Trophoblast cell (in vitro differentiated cells and primary cell): ENCODE measurements around the gene POU4F2.
A peak's percentile ranks its signal among the peaks of the same experiment; 100 is the strongest.

Source experiments
- DNase-seq, 2 donors: peaks; one replicate each; pipeline ENCODE4 v3.0.0-alpha.2; 2016
- H2AFZ ChIP-seq: 2 replicates; pipeline ENCODE4 v1.6.1; 2013; ENCODE audit warnings: low read length, moderate library complexity, mild to moderate bottlenecking; ENCODE audit not compliant: insufficient read depth, poor library complexity
- H2AK5ac ChIP-seq: 2 replicates; pipeline ENCODE4 v1.6.1; 2013; ENCODE audit warnings: mild to moderate bottlenecking, low read length
- H2BK120ac ChIP-seq: 2 replicates; pipeline ENCODE4 v1.6.1; 2013; ENCODE audit warnings: low read length, mild to moderate bottlenecking, moderate library complexity; ENCODE audit not compliant: insufficient read depth, poor library complexity
- H2BK12ac ChIP-seq: 2 replicates; pipeline ENCODE4 v1.6.1; 2013; ENCODE audit warnings: mild to moderate bottlenecking, low read length, moderate library complexity
- H2BK5ac ChIP-seq: 2 replicates; pipeline ENCODE4 v1.6.1; 2013; ENCODE audit warnings: low read length, low read depth, moderate library complexity, mild to moderate bottlenecking; ENCODE audit not compliant: poor library complexity
- H3K14ac ChIP-seq: 2 replicates; pipeline ENCODE4 v1.6.1; 2013; ENCODE audit warnings: mild to moderate bottlenecking, low read length
- H3K18ac ChIP-seq: 2 replicates; pipeline ENCODE4 v1.6.1; 2013; ENCODE audit warnings: mild to moderate bottlenecking, low read length
- H3K23ac ChIP-seq: 2 replicates; pipeline ENCODE4 v1.6.1; 2013; ENCODE audit warnings: low read length
- H3K27ac ChIP-seq: 2 replicates; pipeline ENCODE4 v1.5.1; 2013; ENCODE audit warnings: low read depth, mild to moderate bottlenecking, inconsistent platforms, low read length, moderate library complexity
- H3K27me3 ChIP-seq: 2 replicates; pipeline ENCODE4 v1.6.1; 2013; ENCODE audit warnings: inconsistent platforms, mild to moderate bottlenecking, low read length, moderate library complexity; ENCODE audit not compliant: insufficient read depth
- H3K36me3 ChIP-seq, 2 experiments: 1 replicate in 1 of 2; 2 replicates in 1 of 2; pipeline ENCODE4 v1.6.1; 2013; ENCODE audit warnings: low read length in 2 of 2, mild to moderate bottlenecking in 2 of 2, moderate library complexity in 1 of 2; ENCODE audit not compliant: insufficient read depth in 2 of 2, control insufficient read depth in 1 of 2
- H3K4ac ChIP-seq: 2 replicates; pipeline ENCODE4 v1.6.1; 2013; ENCODE audit warnings: low read depth, mild to moderate bottlenecking, low read length, moderate library complexity
- H3K4me1 ChIP-seq, 2 experiments: 1 replicate in 1 of 2; 2 replicates in 1 of 2; pipeline ENCODE4 v1.6.1; 2013; ENCODE audit warnings: low read length in 2 of 2, mild to moderate bottlenecking in 2 of 2, moderate library complexity in 1 of 2; ENCODE audit not compliant: insufficient read depth in 2 of 2, control insufficient read depth in 1 of 2
- H3K4me2 ChIP-seq: 2 replicates; pipeline ENCODE4 v1.6.1; 2013; ENCODE audit warnings: inconsistent platforms, mild to moderate bottlenecking, low read length, moderate library complexity
- H3K4me3 ChIP-seq: 2 replicates; pipeline ENCODE4 v1.5.1; 2013; ENCODE audit warnings: mild to moderate bottlenecking, low read depth, low read length, inconsistent platforms
- H3K79me1 ChIP-seq: one replicate; pipeline ENCODE4 v1.6.1; 2013; ENCODE audit warnings: low read length
- H3K79me2 ChIP-seq: 2 replicates; pipeline ENCODE4 v1.6.1; 2013; ENCODE audit warnings: low read length, mild to moderate bottlenecking; ENCODE audit not compliant: control insufficient read depth, insufficient read depth, poor library complexity
- H3K9ac ChIP-seq: 2 replicates; pipeline ENCODE4 v1.6.1; 2013; ENCODE audit warnings: mild to moderate bottlenecking, low read length
- H3K9me3 ChIP-seq: 2 replicates; pipeline ENCODE4 v1.6.1; 2013; ENCODE audit warnings: low read depth, mild to moderate bottlenecking, control low read depth, inconsistent platforms, low read length; ENCODE audit not compliant: insufficient read depth
- H4K12ac ChIP-seq: 2 replicates; pipeline ENCODE4 v1.6.1; 2013; ENCODE audit warnings: low read depth, mild to moderate bottlenecking, low read length, moderate library complexity
- H4K8ac ChIP-seq: 2 replicates; pipeline ENCODE4 v1.6.1; 2013; ENCODE audit warnings: low read depth, mild to moderate bottlenecking, low read length, moderate library complexity
- H4K91ac ChIP-seq: one replicate; pipeline ENCODE4 v1.6.1; 2013; ENCODE audit warnings: low read depth, mild to moderate bottlenecking, low read length, moderate library complexity
- WGBS: extraction: QIAGEN DNeasy Blood & Tissue Kit; methylation state at CpG from one replicate; pipeline ENCODE4 v1.1.7; 2013; ENCODE audit warnings: missing lambda C conversion rate; ENCODE audit not compliant: insufficient read length, insufficient coverage; ENCODE audit errors: extremely low coverage; 5-methylcytosine and 5-hydroxymethylcytosine counted together

Gene POU4F2

GRCh38 chr4:146643812-146644401 lies 5.2 kb downstream of the POU4F2 start:
- Histone ChIP-seq H2BK120ac (no peak overlapping the region), H3K4ac (no peak overlapping the region), H3K14ac (no peak overlapping the region), H3K18ac (no peak overlapping the region), H3K4me2 (no peak overlapping the region), H3K23ac (no peak overlapping the region), H2AK5ac (no peak overlapping the region), H3K27ac (no peak overlapping the region), H3K9ac (no peak overlapping the region), H3K79me1 (no peaks in the 10 kb centered on the region), H3K4me3 (no peak overlapping the region), H2AFZ (no peak overlapping the region), H4K12ac (no peak overlapping the region), H3K4me1 (peaks cover 3% of the 10 kb centered on the region in 2 experiments), H2BK12ac (no peak overlapping the region), H2BK5ac (no peak overlapping the region), H3K79me2 (no peaks in the 10 kb centered on the region), H4K8ac (no peak overlapping the region), H4K91ac (no peak overlapping the region), H3K27me3 (peaks cover 53% of the 10 kb centered on the region), H3K9me3 (peaks cover 9% of the 10 kb centered on the region), H3K36me3 (no peaks in the 10 kb centered on the region)
- whole genome bisulfite sequencing = no CpG with 5 or more reads among the region's 6 CpGs
- DNase-seq = peak in 1 of 2 donors; percentile 64

- Histone ChIP-seq H2BK12ac (no peak overlapping the region), H3K23ac (no peak overlapping the region), H3K4ac (no peak overlapping the region), H4K12ac (no peak overlapping the region), H3K36me3 (no peaks in the 10 kb centered on the region), H3K79me1 (no peaks in the 10 kb centered on the region), H3K4me2 (no peak overlapping the region), H3K27ac (no peak overlapping the region), H3K27me3 (peaks cover 49% of the 10 kb centered on the region), H4K8ac (no peak overlapping the region), H3K79me2 (no peaks in the 10 kb centered on the region), H2AK5ac (no peak overlapping the region), H3K18ac (no peak overlapping the region), H3K4me1 (no peaks in the 10 kb centered on the region), H2BK120ac (no peak overlapping the region), H2BK5ac (no peak overlapping the region), H3K4me3 (no peak overlapping the region), H3K9me3 (peaks cover 1% of the 10 kb centered on the region), H3K9ac (no peak overlapping the region), H4K91ac (no peak overlapping the region), H2AFZ (no peak overlapping the region), H3K14ac (no peak overlapping the region)
- WGBS = no CpG with 5 or more reads among the region's 6 CpGs
- no peak for DNase-seq
Observed at GRCh38 chr4:146645921-146646320, 7.2 kb downstream of the POU4F2 start.

DNA sequence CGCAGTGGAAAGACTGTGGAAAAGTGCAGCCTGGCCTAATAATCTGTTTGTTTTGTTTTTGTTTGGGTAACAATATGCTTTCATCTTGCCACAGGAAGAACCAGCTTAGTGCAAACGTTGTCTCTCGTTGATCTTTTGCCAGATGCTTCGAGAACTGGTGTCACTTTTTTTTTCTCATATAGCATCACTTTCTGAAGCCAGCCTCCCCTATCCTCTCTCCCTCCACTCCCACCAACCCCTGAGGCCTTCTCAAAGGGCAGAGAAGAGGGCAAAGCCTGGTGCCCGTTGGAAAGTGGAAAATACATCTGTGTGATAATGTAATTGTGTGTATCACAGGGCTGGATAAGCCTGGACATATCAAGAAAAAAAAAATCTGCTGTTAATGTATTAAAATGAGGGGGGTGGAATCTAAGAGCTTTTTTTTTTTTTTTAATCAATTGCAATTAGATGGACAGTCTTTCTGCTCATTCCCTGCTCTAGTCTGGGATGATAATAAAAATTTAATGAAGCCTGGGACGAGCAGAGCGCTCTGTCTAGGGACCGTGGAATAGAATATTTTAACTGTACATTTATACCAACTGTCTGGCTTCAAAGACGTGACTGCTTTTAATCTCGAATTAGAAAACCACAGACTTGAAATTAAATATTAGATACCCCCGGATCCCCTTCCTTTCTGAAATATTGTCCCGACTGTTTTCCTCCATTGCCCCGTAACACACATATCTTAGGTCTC lies 8.1 kb downstream of the POU4F2 start:
- Histone ChIP-seq H2AK5ac (no peak overlapping the region), H3K4ac (no peak overlapping the region), H4K12ac (no peak overlapping the region)

DNA sequence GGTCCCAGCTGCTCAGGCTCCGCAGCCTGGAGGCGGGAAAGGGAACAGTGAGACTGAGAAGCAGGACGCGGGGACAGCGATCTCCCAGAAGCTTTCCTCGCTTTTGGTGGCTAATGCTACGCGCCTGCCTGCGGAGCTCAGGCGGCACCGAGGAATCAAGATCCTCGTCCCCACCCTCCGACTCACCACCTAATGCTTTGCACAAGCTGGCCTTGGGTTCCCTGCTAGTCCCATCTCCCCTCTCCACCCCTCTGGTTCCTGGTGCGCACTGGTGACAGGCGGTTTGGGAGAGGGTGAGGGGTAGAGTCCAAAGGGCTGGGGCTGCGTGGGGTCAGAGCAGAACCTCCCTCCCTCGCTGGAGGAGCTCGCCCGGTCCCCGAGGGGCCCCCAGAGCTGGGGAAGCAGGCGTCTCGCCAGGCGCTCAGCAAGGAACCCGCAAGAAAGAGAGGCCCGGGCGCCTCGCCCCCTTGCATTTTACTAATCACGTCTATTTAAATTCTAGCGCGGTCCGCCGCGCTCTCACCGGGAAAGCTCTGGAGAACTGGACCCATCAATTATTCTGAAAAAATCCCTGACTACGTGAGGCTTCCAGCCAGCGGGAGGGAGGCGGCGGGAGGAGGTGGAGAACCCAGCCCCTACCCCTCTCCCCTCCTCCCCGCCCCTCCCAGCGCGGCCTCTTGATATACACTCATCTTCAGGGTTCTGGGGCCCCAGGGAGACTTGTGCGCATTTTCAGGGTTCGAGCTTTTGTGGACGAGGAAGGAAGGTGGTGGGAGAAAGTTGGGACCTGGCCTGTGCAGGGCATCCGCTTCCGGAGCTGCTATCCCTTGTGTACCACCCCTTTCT lies 9.1 kb downstream of the POU4F2 start:
- Histone ChIP-seq H4K8ac (no peak overlapping the region), H4K12ac (no peak overlapping the region), H3K27me3 (peaks cover 55% of the 10 kb centered on the region), H3K4me1 (no peaks in the 10 kb centered on the region), H3K4ac (no peak overlapping the region), H3K9ac (no peak overlapping the region), H2AFZ (no peak overlapping the region), H2BK12ac (no peak overlapping the region), H3K23ac (peak overlapping the region; percentile 3), H2BK5ac (no peak overlapping the region), H4K91ac (no peak overlapping the region), H3K79me1 (no peaks in the 10 kb centered on the region), H3K27ac (no peak overlapping the region), H3K4me3 (no peak overlapping the region), H3K79me2 (no peaks in the 10 kb centered on the region), H3K18ac (no peak overlapping the region), H3K36me3 (no peaks in the 10 kb centered on the region), H3K14ac (no peak overlapping the region), H3K9me3 (peaks cover 1% of the 10 kb centered on the region), H3K4me2 (peak overlapping the region; percentile 40), H2AK5ac (no peak overlapping the region), H2BK120ac (no peak overlapping the region)
- no peak for DNase-seq
- WGBS = no CpG with 5 or more reads among the region's 46 CpGs

More for the DNA sequence above, 8.1 kb downstream of the POU4F2 start:
- Histone ChIP-seq H3K23ac (no peak overlapping the region), H3K27ac (no peak overlapping the region), H2BK12ac (no peak overlapping the region), H3K27me3 (peaks cover 49% of the 10 kb centered on the region), H3K36me3 (no peaks in the 10 kb centered on the region), H3K9me3 (peaks cover 1% of the 10 kb centered on the region), H3K4me1 (no peaks in the 10 kb centered on the region), H4K8ac (no peak overlapping the region), H2BK120ac (no peak overlapping the region), H3K18ac (no peak overlapping the region), H3K4me2 (no peak overlapping the region), H3K79me2 (no peaks in the 10 kb centered on the region), H4K91ac (no peak overlapping the region), H2BK5ac (no peak overlapping the region), H3K14ac (no peak overlapping the region), H3K4me3 (no peak overlapping the region), H2AFZ (no peak overlapping the region), H3K79me1 (no peaks in the 10 kb centered on the region), H3K9ac (no peak overlapping the region)
- no peak for DNase-seq
- no CpG with 5 or more reads among the region's 13 CpGs for WGBS
